ELR (cell line): ENCODE measurements around the gene FAM162B.
"Not testable (repeated sequence)": the region's sequence is repeated elsewhere in the genome, so short reads cannot be mapped to it uniquely, and the experiment has no call there.

ENCODE experiments used
- DNase-seq: peaks from one replicate; pipeline ENCODE4 v3.0.0-alpha.2; 2015; ENCODE audit warnings: low read depth

FAM162B gene

GRCh38 chr6:116726947-116727346 lies 38.6 kb downstream of the FAM162B start:
- no peak for DNase-seq

DNA sequence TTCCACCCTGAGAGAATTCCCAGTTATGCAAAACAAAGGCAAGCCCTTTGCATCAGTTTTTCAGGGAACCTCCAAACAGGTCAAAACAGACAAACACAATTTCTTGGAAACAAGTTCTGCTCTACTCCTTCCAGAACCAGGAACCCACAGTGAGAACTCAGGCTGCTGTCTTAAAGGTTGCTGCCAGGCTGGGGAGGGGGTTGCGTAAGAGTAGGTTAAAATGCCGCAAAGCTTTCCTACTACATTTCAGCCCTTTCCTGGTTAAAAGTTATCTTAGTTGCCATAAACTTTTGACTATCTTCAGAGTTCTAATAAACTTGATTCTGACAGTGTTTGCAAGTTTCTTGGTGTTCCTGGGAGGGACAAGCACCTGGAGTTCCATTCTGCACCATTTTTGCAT lies 50.8 kb downstream of the FAM162B start:
- DNase-seq = no peak

DNA sequence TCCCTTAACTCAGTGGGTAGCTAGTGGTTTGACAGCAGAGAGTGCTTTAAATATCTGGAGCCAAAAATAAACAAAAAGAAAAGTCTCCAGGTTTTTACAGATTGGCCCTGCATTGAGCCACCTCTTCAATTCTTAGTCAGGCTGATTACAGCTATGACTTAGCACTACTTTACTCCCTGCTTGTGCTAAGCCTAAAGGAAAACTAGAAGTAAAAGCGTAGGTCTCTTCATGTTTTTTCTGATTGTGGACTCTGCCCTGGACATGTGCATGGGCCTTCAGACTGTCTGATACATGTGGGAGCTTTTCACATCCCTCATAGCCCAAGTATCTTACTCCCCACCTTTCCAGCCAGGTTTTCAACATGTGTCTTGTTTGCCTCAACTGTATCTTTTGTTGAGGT lies 51.2 kb downstream of the FAM162B start:
- DNase-seq = no peak

GRCh38 chr6:116705917-116706316 lies 59.6 kb downstream of the FAM162B start:
- no peak for DNase-seq

DNA sequence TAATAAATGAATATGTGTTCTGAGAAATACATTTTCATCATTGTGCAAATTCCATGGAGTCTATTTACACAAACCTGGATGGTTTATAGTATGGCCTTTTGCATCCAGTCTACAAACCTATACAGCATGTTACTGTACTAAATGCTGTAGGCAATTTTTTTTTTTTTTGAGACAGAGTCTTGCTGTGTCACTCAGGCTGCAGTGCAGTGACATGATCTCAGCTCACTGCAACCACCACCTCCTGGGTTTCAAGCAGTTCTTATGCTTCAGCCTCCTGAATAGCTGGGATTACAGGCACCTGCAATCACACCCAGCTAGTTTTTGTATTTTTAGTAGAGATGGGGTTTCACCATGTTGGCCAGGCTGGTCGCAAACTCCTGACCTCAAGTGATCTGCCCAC lies 61.6 kb downstream of the FAM162B start:
- not testable (repeated sequence) for DNase-seq
